Sigmoid colon (tissue), 3 donors: Measurements from ENCODE around the gene STXBP2.

Experiments used
- POLR2A ChIP-seq, 2 donors: fragments of 450-650 bp; IDR thresholded peaks; one replicate each; pipeline ENCODE4 v1.6.1; 2016; ENCODE audit warnings: antibody characterized with exemption in 2 of 2, mild to moderate bottlenecking in 2 of 2, moderate library complexity in 2 of 2
- TF ChIP-seq, protein P1 (sequence below), 4 experiments: fragments of 450-650 bp in 3 of 4; fragments of 200-600 bp in 1 of 4; IDR thresholded peaks; one replicate each; pipeline ENCODE4 v1.5.1; 2016 to 2019; ENCODE audit warnings: antibody characterized with exemption in 4 of 4, mild to moderate bottlenecking in 3 of 4, moderate library complexity in 2 of 4

DNA sequence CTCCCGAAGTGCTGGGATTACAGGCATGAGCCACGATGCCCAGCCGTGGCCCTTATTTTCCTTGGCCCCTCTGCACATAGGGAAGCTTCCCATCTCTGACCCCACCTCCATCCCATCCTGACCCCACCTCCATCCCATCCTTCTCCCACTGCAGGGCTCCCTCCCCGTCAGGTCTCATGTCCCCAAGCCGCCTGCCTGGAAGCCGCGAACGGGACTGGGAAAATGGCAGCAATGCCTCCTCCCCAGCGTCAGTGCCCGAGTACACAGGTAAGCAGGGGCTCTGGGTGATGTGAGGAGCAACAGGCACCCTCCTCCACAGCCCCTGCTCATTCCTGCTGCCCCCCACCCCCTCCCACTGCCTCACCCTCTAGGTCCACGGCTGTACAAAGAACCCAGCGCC is 19.7 kb upstream of the STXBP2 start:
- TF ChIP-seq, protein P1, sequence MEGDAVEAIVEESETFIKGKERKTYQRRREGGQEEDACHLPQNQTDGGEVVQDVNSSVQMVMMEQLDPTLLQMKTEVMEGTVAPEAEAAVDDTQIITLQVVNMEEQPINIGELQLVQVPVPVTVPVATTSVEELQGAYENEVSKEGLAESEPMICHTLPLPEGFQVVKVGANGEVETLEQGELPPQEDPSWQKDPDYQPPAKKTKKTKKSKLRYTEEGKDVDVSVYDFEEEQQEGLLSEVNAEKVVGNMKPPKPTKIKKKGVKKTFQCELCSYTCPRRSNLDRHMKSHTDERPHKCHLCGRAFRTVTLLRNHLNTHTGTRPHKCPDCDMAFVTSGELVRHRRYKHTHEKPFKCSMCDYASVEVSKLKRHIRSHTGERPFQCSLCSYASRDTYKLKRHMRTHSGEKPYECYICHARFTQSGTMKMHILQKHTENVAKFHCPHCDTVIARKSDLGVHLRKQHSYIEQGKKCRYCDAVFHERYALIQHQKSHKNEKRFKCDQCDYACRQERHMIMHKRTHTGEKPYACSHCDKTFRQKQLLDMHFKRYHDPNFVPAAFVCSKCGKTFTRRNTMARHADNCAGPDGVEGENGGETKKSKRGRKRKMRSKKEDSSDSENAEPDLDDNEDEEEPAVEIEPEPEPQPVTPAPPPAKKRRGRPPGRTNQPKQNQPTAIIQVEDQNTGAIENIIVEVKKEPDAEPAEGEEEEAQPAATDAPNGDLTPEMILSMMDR (IDR thresholded peaks at IDR 0.05), result no peak
- TF ChIP-seq POLR2A (IDR thresholded peaks at IDR 0.05), result no peak
